ENCODE results near the gene ACTL7A.

The ACTL7A gene

GRCh38 chr9:108850293-108850897 is 11.7 kb upstream of the ACTL7A start:
- peak; percentile 43 for DNase-seq

- no peak for DNase-seq
Observed at GRCh38 chr9:108851138-108851537, 10.9 kb upstream of the ACTL7A start.

GRCh38 chr9:108852079-108852478 is 10.0 kb upstream of the ACTL7A start:
- DNase-seq, result no peak

GRCh38 chr9:108854094-108854493 is 8.0 kb upstream of the ACTL7A start:
- no peak for DNase-seq

GRCh38 chr9:108854641-108855528 is 7.2 kb upstream of the ACTL7A start:
- DNase-seq, result no peak

GRCh38 chr9:108855529-108855886 is 6.6 kb upstream of the ACTL7A start:
- no peak for DNase-seq

GRCh38 chr9:108855888-108856287 is 6.2 kb upstream of the ACTL7A start, which contains the start of gene ACTL7B:
Gene ACTL7B, minus strand, starts transcription at chr9:108855986. Its CDS starts 56 bp downstream, at chr9:108855930.
- no peak for DNase-seq

- no peak for DNase-seq
Observed at GRCh38 chr9:108857572-108857971, 4.5 kb upstream of the ACTL7A start.

GRCh38 chr9:108859459-108860114 is 2.5 kb upstream of the ACTL7A start:
- no peak for DNase-seq

GRCh38 chr9:108860354-108860753 is 1.7 kb upstream of the ACTL7A start:
- peak; percentile 11 for DNase-seq

GRCh38 chr9:108860764-108861163 is 1.3 kb upstream of the ACTL7A start:
- no peak for DNase-seq

- no peak for DNase-seq
Observed at GRCh38 chr9:108861464-108861863, 602 bp upstream of the ACTL7A start.

GRCh38 chr9:108863891-108864290 is 1.8 kb downstream of the ACTL7A start:
- no peak for DNase-seq

- DNase-seq, result no peak
Observed at GRCh38 chr9:108864446-108864845, 2.4 kb downstream of the ACTL7A start.

- no peak for DNase-seq
Observed at GRCh38 chr9:108865037-108865436, 3.0 kb downstream of the ACTL7A start.

- no peak for DNase-seq
Observed at GRCh38 chr9:108866001-108866420, 3.9 kb downstream of the ACTL7A start.

- DNase-seq, result no peak
Observed at GRCh38 chr9:108867116-108867515, 5.0 kb downstream of the ACTL7A start.

- DNase-seq, result no peak
Observed at GRCh38 chr9:108867829-108868228, 5.8 kb downstream of the ACTL7A start.

- peak; percentile 60 for DNase-seq
Observed at GRCh38 chr9:108869092-108869725, 7.1 kb downstream of the ACTL7A start.

- no peak for DNase-seq
Observed at GRCh38 chr9:108874058-108874788, 12.2 kb downstream of the ACTL7A start.

- DNase-seq, result no peak
Observed at GRCh38 chr9:108876425-108876824, 14.4 kb downstream of the ACTL7A start.

GRCh38 chr9:108877524-108877923 is 15.5 kb downstream of the ACTL7A start:
- no peak for DNase-seq

All from HCEC 1CT (cell line).